ENCODE results near the gene MOK.
"Not testable (repeated sequence)": the region's sequence is repeated elsewhere in the genome, so short reads cannot be mapped to it uniquely, and the experiment has no call there.

The MOK gene

GRCh38 chr14:102321456-102322422 is 16.8 kb upstream of the MOK start:
- no peak for DNase-seq

- no peak for DNase-seq
Measured at GRCh38 chr14:102320671-102321455, 15.9 kb upstream of the MOK start.

DNA sequence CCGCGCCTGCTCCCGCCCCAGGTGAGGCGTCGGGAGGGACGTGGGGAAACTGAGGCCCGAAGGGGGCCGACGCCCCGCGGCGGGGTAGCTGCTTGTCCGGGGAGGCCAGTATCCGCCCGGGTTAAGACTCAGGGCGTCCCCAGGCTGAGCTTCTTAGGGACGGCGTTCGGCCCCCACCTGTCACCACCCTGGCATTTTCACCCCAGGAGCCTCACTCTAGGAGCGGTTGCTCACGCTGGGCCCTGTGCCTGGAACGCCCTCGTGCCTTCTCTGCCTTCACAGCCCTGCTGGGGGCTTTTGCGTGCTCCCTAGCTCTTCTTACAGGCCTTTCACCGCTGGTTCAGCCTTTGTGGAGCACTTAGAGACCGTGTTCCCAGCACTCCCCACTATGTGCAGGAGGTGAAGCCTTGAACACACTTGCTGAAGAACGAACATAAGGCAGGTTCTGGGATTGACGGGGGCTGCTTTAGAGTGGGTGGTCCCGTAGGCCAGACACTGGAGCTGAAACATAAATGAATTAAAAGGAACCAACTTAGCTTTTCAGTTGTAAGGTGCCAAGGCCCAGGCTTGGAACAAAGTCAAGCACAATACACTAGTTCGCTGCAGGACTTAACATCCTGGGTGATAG is 15.2 kb upstream of the MOK start:
- peak; percentile 33 for DNase-seq

- peak; percentile 89 for DNase-seq
Measured at GRCh38 chr14:102319351-102320032, 14.5 kb upstream of the MOK start, which contains the start of gene ZNF839. Gene ZNF839, plus strand, starts transcription at chr14:102319746. Its CDS starts 20 bp downstream, at chr14:102319766.

- no peak for DNase-seq
Measured at GRCh38 chr14:102318781-102319276, 13.9 kb upstream of the MOK start.

DNA sequence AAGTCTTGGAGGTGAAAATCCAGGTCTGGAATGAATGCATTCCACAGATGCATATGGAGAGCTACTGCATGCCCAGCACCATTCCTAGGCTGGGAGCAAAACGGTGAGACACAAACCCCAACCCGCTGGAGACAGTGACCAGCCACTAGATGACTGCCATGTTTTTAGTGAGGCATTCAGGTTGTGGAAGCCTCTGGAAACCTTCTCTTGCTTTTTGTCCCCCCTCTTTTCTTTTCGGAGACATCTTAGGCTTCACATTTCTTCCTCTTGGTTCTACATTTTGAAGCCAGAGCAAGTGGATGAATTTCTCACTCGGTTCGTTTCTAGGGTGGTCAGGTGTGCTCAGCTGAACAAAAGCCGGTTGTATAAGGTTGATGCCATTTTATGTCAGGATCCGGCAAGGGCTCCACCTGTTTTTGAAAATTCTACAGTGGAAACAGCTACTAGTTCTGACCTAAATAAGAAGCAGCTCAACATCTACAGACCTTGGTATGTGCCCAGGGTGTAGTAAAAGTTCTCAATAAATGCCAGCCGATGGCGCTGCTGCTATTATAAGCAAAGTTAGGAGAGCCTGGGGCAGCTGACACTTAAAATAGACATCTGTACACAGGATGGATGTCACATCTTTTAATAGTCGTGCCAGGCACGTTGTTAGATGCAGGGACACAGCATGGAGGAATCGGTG is 12.7 kb upstream of the MOK start:
- no peak for DNase-seq

GRCh38 chr14:102316743-102317563 is 12.0 kb upstream of the MOK start:
- DNase-seq, result peak; percentile 90

- peak; percentile 23 for DNase-seq
Measured at GRCh38 chr14:102316338-102316742, 11.4 kb upstream of the MOK start.

DNA sequence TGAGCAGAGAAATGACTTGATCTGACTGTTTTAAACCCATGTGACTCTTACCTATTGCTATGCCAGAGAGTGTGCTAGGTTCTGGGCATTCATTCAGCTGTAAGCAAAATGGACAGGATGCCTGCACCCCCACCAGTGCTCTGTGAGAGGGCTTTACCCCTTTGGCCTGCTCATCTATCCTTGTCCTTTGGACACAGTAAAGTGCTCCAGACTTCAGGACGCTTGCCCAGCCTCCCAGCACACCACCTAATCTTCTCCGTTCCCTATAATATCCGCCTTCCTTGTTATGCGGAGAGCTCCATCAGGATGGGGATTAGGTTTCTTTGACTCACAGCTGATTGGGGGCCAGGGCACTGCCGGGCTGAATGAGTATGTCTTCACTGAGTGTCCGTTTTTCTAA is 10.2 kb upstream of the MOK start:
- DNase-seq, result no peak

- peak; percentile 73 for DNase-seq
Measured at GRCh38 chr14:102314242-102315011, 9.5 kb upstream of the MOK start.

GRCh38 chr14:102303664-102304063 is 1.3 kb downstream of the MOK start:
- no peak for DNase-seq

- DNase-seq, result not testable (repeated sequence)
Measured at GRCh38 chr14:102298303-102299070, 6.5 kb downstream of the MOK start.

- DNase-seq, result no peak
Measured at GRCh38 chr14:102297436-102298170, 7.4 kb downstream of the MOK start.

GRCh38 chr14:102295270-102295669 is 9.7 kb downstream of the MOK start:
- no peak for DNase-seq

DNA sequence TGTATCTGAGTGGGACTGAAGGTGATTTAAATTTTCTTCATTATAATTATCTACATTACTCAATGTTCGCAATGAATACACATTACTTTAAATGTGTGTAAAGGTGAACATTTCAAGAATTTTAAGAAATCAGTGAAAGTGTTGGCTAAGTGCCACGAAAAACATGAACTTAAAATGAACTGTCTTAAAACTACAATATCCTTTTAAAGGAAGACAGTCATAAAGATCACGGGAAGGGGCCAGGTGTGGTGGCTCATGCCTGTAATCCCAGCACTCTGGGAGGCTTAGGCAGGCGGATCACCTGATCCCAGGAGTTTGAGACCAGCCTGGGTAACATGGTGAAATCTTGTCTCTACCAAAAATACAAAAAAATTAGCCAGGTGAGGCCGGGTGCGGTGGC is 11.2 kb downstream of the MOK start:
- DNase-seq, result no peak

DNA sequence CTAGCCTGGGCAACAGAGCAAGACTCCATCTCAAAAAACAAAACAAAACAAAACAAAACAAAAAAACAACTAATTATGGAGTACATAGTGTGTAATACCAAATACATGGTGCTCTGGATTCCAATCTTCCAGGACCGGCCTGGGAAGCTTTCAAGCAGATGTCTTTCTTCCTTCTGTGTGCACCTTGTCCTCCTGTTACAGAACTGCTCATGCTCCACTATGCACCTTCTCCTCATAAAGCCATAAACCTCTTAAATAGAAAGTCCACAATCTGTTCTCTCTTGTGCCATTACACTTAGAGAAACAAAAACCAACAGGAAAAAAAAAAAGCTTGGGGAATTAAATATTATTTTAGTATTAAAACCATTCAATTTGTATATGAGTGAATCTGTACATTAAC is 12.5 kb downstream of the MOK start:
- no peak for DNase-seq

- no peak for DNase-seq
Measured at GRCh38 chr14:102288139-102288538, 16.8 kb downstream of the MOK start.

DNA sequence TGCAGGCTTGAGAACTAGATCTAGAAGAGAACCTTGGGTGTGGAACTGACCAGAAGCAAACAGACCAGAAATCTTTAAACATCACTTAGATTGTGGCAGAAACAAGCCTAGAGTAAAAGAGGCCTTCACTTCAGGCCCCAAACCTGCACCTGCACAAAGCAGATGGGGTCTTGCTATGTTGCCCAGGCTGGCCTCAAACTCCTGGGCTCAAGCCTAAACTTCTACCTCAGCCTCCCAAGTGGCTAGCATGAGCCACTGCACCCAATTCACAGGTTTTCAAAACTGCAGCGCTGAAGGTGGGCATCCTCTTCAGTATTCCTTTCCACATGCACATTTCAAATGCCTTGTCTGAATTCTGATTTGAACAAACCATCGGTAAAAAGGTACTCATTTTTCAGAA is 19.9 kb downstream of the MOK start:
- DNase-seq, result no peak
